DOHH2 (cell line): ENCODE measurements around the gene DNAH7.
"Not testable (repeated sequence)": the region's sequence is repeated elsewhere in the genome, so short reads cannot be mapped to it uniquely, and the experiment has no call there.

Experiments used
- H3F3A ChIP-seq: fragments of 200-600 bp; sonication (generic), shearing (Covaris generic); 2 replicates; pipeline ENCODE4 v1.6.0; 2016; ENCODE audit warnings: antibody characterized with exemption, mild to moderate bottlenecking; ENCODE audit not compliant: control insufficient read depth, insufficient read depth
- H3K27ac ChIP-seq: fragments of 200-600 bp; sonication (generic); 2 replicates; pipeline ENCODE4 v1.5.1; 2014; ENCODE audit warnings: low read depth, mild to moderate bottlenecking, low read length, moderate library complexity
- H3K27me3 ChIP-seq: fragments of 200-600 bp; sonication (generic); 2 replicates; pipeline ENCODE4 v1.6.1; 2014; ENCODE audit warnings: mild to moderate bottlenecking, low read length, mixed read lengths; ENCODE audit not compliant: control insufficient read depth
- H3K36me3 ChIP-seq: fragments of 200-600 bp; sonication (generic); 2 replicates; pipeline ENCODE4 v1.6.1; 2014; ENCODE audit warnings: mild to moderate bottlenecking, low read length, moderate library complexity, mixed read lengths; ENCODE audit not compliant: control insufficient read depth
- H3K4me1 ChIP-seq: fragments of 200-600 bp; sonication (generic); 2 replicates; pipeline ENCODE4 v1.6.1; 2014; ENCODE audit warnings: mild to moderate bottlenecking, low read length, mixed read lengths; ENCODE audit not compliant: control insufficient read depth
- H3K4me2 ChIP-seq: fragments of 200-600 bp; sonication (generic); 2 replicates; pipeline ENCODE4 v1.6.0; 2014; ENCODE audit warnings: mild to moderate bottlenecking, low read length, moderate library complexity
- H3K4me3 ChIP-seq: fragments of 200-600 bp; sonication (generic); 2 replicates; pipeline ENCODE4 v1.5.1; 2014; ENCODE audit warnings: mild to moderate bottlenecking, low read length, mixed read lengths
- H3K79me2 ChIP-seq: fragments of 200-600 bp; sonication (generic); 2 replicates; pipeline ENCODE4 v1.6.1; 2014; ENCODE audit warnings: mild to moderate bottlenecking, low read length, mixed read lengths; ENCODE audit not compliant: control insufficient read depth
- H3K9me2 ChIP-seq: fragments of 200-600 bp; sonication (generic); replicated peaks from 2 replicates; pipeline ENCODE4 v1.6.1; 2014; ENCODE audit warnings: mild to moderate bottlenecking, low read length, mixed read lengths; ENCODE audit not compliant: control insufficient read depth
- H3K9me3 ChIP-seq: fragments of 200-600 bp; sonication (generic); 2 replicates; pipeline ENCODE4 v1.6.1; 2014; ENCODE audit warnings: antibody characterized with exemption, low read length, mixed read lengths; ENCODE audit not compliant: control insufficient read depth, insufficient read depth
- H4K20me1 ChIP-seq: fragments of 200-600 bp; sonication (generic); 2 replicates; pipeline ENCODE4 v1.6.0; 2014; ENCODE audit warnings: low read depth, mild to moderate bottlenecking, antibody characterized with exemption, low read length, moderate library complexity; ENCODE audit not compliant: control insufficient read depth, insufficient read depth
- EZH2phosphoT487 ChIP-seq: fragments of 200-600 bp; sonication (generic); IDR thresholded peaks from 2 replicates; pipeline ENCODE4 v1.6.1; 2017; ENCODE audit warnings: borderline replicate concordance, mild to moderate bottlenecking, antibody characterized with exemption, low read length, moderate library complexity, mixed read lengths
- TF ChIP-seq, protein P1 (sequence below): fragments of 200-600 bp; sonication (generic); IDR thresholded peaks from one replicate; pipeline ENCODE4 v1.5.1; 2014; ENCODE audit warnings: antibody characterized with exemption, mild to moderate bottlenecking, low read depth, low read length; ENCODE audit not compliant: poor library complexity, severe bottlenecking

The DNAH7 gene

DNA sequence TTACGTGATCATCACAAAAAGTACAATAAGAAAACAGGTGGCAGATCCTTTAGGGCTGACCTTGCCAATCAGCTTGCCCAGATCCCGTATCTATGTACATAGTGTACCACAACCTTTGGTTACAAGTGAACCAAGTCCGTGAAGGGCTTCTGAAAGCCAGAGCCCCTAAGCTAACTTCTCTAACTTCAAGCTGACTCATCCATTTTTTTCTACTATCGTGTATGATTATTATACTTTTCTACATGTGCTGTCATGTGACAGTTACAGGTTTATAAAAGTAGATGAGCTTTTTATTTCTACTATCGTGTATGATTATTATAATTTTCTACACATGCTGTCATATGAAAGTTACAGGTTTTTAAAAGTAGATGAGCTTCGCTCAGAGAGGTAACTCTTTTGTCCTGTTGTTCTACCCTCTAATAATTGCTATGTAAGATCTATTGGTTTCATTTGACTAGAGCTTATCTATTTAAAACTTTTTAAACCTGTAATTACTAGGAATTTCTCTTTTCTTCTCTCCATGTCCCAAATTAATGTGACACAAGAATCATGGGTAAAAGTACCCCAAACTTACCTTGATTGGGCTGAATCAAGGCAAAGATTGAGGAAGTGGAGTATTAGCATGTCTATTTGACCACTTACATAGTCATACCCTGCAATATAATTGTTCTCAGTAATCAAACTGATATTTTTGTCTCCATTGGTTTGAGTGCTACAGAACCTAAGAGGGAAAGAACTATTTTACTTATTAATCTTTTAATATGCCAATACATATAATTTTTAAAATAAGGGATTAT lies 29.4 kb upstream of the DNAH7 start:
- H3K79me2 ChIP-seq, result no peaks in the 10 kb centered on the region
- H3K27ac ChIP-seq, result no peak overlapping the region
- H4K20me1 ChIP-seq, result no peaks in the 10 kb centered on the region
- H3K4me3 ChIP-seq, result no peak overlapping the region
- TF ChIP-seq, protein P1, sequence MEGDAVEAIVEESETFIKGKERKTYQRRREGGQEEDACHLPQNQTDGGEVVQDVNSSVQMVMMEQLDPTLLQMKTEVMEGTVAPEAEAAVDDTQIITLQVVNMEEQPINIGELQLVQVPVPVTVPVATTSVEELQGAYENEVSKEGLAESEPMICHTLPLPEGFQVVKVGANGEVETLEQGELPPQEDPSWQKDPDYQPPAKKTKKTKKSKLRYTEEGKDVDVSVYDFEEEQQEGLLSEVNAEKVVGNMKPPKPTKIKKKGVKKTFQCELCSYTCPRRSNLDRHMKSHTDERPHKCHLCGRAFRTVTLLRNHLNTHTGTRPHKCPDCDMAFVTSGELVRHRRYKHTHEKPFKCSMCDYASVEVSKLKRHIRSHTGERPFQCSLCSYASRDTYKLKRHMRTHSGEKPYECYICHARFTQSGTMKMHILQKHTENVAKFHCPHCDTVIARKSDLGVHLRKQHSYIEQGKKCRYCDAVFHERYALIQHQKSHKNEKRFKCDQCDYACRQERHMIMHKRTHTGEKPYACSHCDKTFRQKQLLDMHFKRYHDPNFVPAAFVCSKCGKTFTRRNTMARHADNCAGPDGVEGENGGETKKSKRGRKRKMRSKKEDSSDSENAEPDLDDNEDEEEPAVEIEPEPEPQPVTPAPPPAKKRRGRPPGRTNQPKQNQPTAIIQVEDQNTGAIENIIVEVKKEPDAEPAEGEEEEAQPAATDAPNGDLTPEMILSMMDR, result no peak
- TF ChIP-seq EZH2phosphoT487, result no peak
- no peaks in the 10 kb centered on the region for H3K9me3 ChIP-seq
- H3F3A ChIP-seq, result no peaks in the 10 kb centered on the region
- H3K27me3 ChIP-seq, result no peaks in the 10 kb centered on the region
- no peaks in the 10 kb centered on the region for H3K9me2 ChIP-seq
- peaks cover 9% of the 10 kb centered on the region for H3K4me1 ChIP-seq
- no peaks in the 10 kb centered on the region for H3K36me3 ChIP-seq
- H3K4me2 ChIP-seq, result no peak overlapping the region

GRCh38 chr2:196096982-196097745 lies 28.5 kb upstream of the DNAH7 start:
- Histone ChIP-seq H3K4me3 (no peak overlapping the region), H3K9me3 (no peaks in the 10 kb centered on the region), H3K36me3 (no peaks in the 10 kb centered on the region), H3K4me1 (peaks cover 9% of the 10 kb centered on the region), H3K27ac (no peak overlapping the region), H3K9me2 (no peaks in the 10 kb centered on the region), H3K79me2 (no peaks in the 10 kb centered on the region), H3F3A (no peaks in the 10 kb centered on the region), H3K4me2 (no peak overlapping the region), H3K27me3 (no peaks in the 10 kb centered on the region), H4K20me1 (no peaks in the 10 kb centered on the region)
- no peak for TF ChIP-seq EZH2phosphoT487
- TF ChIP-seq, protein P1, result no peak

DNA sequence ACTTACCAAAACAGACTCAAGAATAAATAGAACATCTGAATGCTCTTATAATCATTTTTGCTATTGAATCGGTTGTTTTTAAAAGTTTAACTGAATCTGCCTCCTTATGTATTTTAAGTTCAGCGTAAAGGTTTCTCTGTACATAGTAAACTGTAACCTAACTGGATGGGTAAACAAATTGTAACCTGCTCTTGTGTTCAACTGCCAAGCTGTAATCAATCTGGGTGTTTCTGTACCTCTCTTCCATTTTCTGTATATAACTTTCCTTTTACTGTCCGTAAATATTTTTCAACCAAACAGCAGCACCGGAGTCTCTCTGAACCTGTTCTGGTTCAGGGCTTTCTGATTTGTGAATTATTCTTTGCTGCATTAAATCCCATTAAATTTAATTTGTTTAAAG lies 27.6 kb upstream of the DNAH7 start:
- Histone ChIP-seq H3K4me2 (no peak overlapping the region), H3K27ac (no peak overlapping the region)

DNA sequence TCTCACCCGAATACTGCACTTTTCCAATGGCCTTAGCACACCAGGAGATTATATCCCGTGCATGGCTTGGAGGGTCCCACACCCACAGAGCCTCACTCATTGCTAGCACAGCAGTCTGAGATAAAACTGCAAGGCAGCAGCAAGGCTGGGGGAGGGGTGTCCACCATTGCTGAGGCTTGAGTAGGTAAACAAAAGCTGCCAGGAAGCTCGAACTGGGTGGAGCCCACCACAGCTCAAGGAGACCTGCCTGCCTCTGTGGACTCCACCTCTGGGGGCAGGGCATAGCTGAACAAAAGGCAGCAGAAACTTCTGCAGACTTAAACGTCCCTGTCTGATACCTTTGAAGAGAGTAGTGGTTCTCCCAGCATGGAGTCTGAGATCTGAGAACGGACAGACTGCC lies 20.8 kb upstream of the DNAH7 start:
- not testable (repeated sequence) for H3K27me3 ChIP-seq, H3F3A ChIP-seq, H3K36me3 ChIP-seq, H3K4me2 ChIP-seq, H3K4me1 ChIP-seq, H4K20me1 ChIP-seq, H3K9me3 ChIP-seq, H3K27ac ChIP-seq, H3K9me2 ChIP-seq, H3K4me3 ChIP-seq, H3K79me2 ChIP-seq

More for the DNA sequence above, 27.6 kb upstream of the DNAH7 start:
- no peaks in the 10 kb centered on the region for H3F3A ChIP-seq
- H3K4me3 ChIP-seq, result no peak overlapping the region
- H3K36me3 ChIP-seq, result no peaks in the 10 kb centered on the region
- H3K9me2 ChIP-seq, result no peaks in the 10 kb centered on the region
- no peaks in the 10 kb centered on the region for H3K9me3 ChIP-seq
- TF ChIP-seq, protein P1, result no peak
- TF ChIP-seq EZH2phosphoT487, result no peak
- H3K27me3 ChIP-seq, result no peaks in the 10 kb centered on the region
- H3K4me1 ChIP-seq, result peaks cover 3% of the 10 kb centered on the region
- H3K79me2 ChIP-seq, result no peaks in the 10 kb centered on the region
- no peaks in the 10 kb centered on the region for H4K20me1 ChIP-seq
